HepG2 (cell line): ENCODE results near the gene TMA7B. TPM values are rescaled to one million over a fixed set of nuclear protein-coding genes. Genes with fewer than 3 reads are reported as not detected.

Source experiments
- ATAC-seq: fragments of 200-7000 bp; cut with Tn5 transposase; 3 replicates; pipeline ENCODE4 v1.9.1; 2020; ENCODE audit warnings: mild to moderate bottlenecking, moderate library complexity
- BruUV-seq: library from RNA; stranded (reverse); fragments of 400-500 nt; replicated peaks from 2 replicates; lab custom pipeline; 2021; lab: Mats Ljungman, UMichigan
- CTCF ChIA-PET: fragments of 300-600 bp; formaldehyde crosslinking; extraction: SDS; loops from one replicate; lab custom pipeline; 2021; ENCODE audit warnings: low total read pairs, inconsistent platforms, low intra/inter-chr PET ratio; lab: Yijun Ruan, JAX
- POLR2A ChIA-PET: fragments of 350-600 bp; sonication (Branson Sonifier 250); formaldehyde crosslinking; loops from one replicate; lab custom pipeline; 2020; ENCODE audit warnings: antibody characterized with exemption, inconsistent platforms; lab: Yijun Ruan, JAX
- DNase-seq: peaks from one replicate; pipeline ENCODE4 v3.0.0-alpha.2; 2015; ENCODE audit warnings: low spot score
- FAIRE-seq: peaks from 3 replicates; lab custom pipeline; 2011; peaks lifted over from hg19 to GRCh38; lab: Jason Lieb, UNC
- H2AFZ ChIP-seq: one replicate; pipeline ENCODE4 v1.6.1; 2011; ENCODE audit warnings: low read length, inconsistent platforms
- H3K27ac ChIP-seq: fragments of 300-600 bp; 3 replicates; pipeline ENCODE4 v1.8.0; 2011; ENCODE audit warnings: mixed run types, mild to moderate bottlenecking, mixed read lengths, low read length, inconsistent platforms; ENCODE audit not compliant: insufficient read depth; ENCODE audit errors: extremely low read length
- H3K27me3 ChIP-seq, 2 experiments: fragments of 200-600 bp in 1 of 2; 2 replicates in 1 of 2; 3 replicates in 1 of 2; pipeline versions ENCODE4 v1.6.0 to v1.8.0; 2011; ENCODE audit warnings: low read length in 2 of 2, mild to moderate bottlenecking in 2 of 2, moderate library complexity in 2 of 2, inconsistent platforms in 1 of 2; ENCODE audit not compliant: insufficient read depth in 2 of 2, control insufficient read depth in 1 of 2
- H3K36me3 ChIP-seq, 2 experiments: fragments of 200-600 bp in 1 of 2; replicated peaks in 1 of 2; 2 replicates in 1 of 2; 3 replicates in 1 of 2; pipeline versions ENCODE4 v1.5.1 to v1.8.0; 2011; ENCODE audit warnings: low read length in 2 of 2, inconsistent platforms in 1 of 2; ENCODE audit not compliant: insufficient read depth in 2 of 2, control insufficient read depth in 1 of 2
- H3K4me1 ChIP-seq: 2 replicates; pipeline ENCODE4 v1.5.1; 2012; ENCODE audit warnings: low read length, inconsistent platforms; ENCODE audit not compliant: insufficient read depth
- H3K4me2 ChIP-seq: 2 replicates; pipeline ENCODE4 v1.6.0; 2011; ENCODE audit warnings: low read depth, low read length, inconsistent platforms
- H3K4me3 ChIP-seq, 3 experiments: fragments of 200-600 bp in 1 of 3; sonication (generic), shearing (Covaris generic) in 1 of 3; replicated peaks in 1 of 3; 2 replicates each; pipeline ENCODE4 v1.5.1; 2011 to 2016; ENCODE audit warnings: low read length in 3 of 3, inconsistent platforms in 2 of 3, low read depth in 2 of 3, mild to moderate bottlenecking in 2 of 3, control low read depth in 1 of 3, mixed read lengths in 1 of 3; ENCODE audit not compliant: insufficient read depth in 1 of 3
- H3K79me2 ChIP-seq: one replicate; pipeline ENCODE4 v1.6.1; 2011; ENCODE audit warnings: low read length, inconsistent platforms; ENCODE audit not compliant: insufficient read depth
- H3K9ac ChIP-seq: 2 replicates; pipeline ENCODE4 v1.6.0; 2011; ENCODE audit warnings: mild to moderate bottlenecking, low read depth, low read length, inconsistent platforms; ENCODE audit not compliant: insufficient read depth
- H3K9me3 ChIP-seq: 2 replicates; pipeline ENCODE4 v1.5.1; 2012; ENCODE audit warnings: mild to moderate bottlenecking, low read length
- H4K20me1 ChIP-seq: 2 replicates; pipeline ENCODE4 v1.6.0; 2011; ENCODE audit warnings: inconsistent platforms, mild to moderate bottlenecking, low read length, moderate library complexity; ENCODE audit not compliant: insufficient read depth
- ARHGAP35 ChIP-seq: sonication (generic); formaldehyde crosslinking; IDR thresholded peaks from 2 replicates; pipeline ENCODE4 v1.9.0; 2022; ENCODE audit warnings: mild to moderate bottlenecking, inconsistent platforms, moderate library complexity, missing genetic modification reagents, borderline replicate concordance
- CEBPZ ChIP-seq: IDR thresholded peaks from 2 replicates; pipeline ENCODE4 v1.6.1; 2012; ENCODE audit warnings: low read length, improper control_type of control experiment
- CSRNP2 ChIP-seq: sonication (generic); formaldehyde crosslinking; conservative IDR thresholded peaks from 2 replicates; pipeline ENCODE4 v1.8.0; 2022; ENCODE audit warnings: low read depth, missing genetic modification reagents
- GPN1 ChIP-seq: sonication (generic); formaldehyde crosslinking; IDR thresholded peaks from 2 replicates; pipeline ENCODE4 v1.5.1; 2020; ENCODE audit warnings: missing genetic modification reagents, borderline replicate concordance
- HDAC1 ChIP-seq: sonication (generic); formaldehyde crosslinking; IDR thresholded peaks from 2 replicates; pipeline ENCODE4 v1.5.1; 2020; ENCODE audit warnings: mild to moderate bottlenecking, missing genetic modification reagents
- ISX ChIP-seq: sonication (generic); formaldehyde crosslinking; conservative IDR thresholded peaks from 2 replicates; pipeline ENCODE4 v1.5.0; 2020; ENCODE audit warnings: missing genetic modification reagents
- TCF7L2 ChIP-seq: IDR thresholded peaks from 2 replicates; pipeline ENCODE4 v1.6.1; 2011; ENCODE audit warnings: mild to moderate bottlenecking, low read depth, low read length, moderate library complexity
- ZNF605 ChIP-seq: sonication (generic); formaldehyde crosslinking; IDR thresholded peaks from 2 replicates; pipeline ENCODE4 v1.8.0; 2022; ENCODE audit warnings: mild to moderate bottlenecking, missing genetic modification reagents
- WGBS: methylation state at CpG from one replicate; pipeline ENCODE4 v1.1.6; 2017; ENCODE audit warnings: low lambda C conversion rate; 5-methylcytosine and 5-hydroxymethylcytosine counted together
- in situ Hi-C: cut with HindIII; loops from 2 replicates; pipeline ENCODE4 v1.10.0; 2017; ENCODE audit warnings: low pct_unique_long_range_greater_than_20kb; ENCODE audit not compliant: extremely low pct_ligation_motif_present
- intact Hi-C: fragments of 100-400 bp; cut with micrococcal nuclease; formaldehyde crosslinking; loops from one replicate; pipeline ENCODE4 v1.10.0; 2022; ENCODE audit not compliant: unreplicated experiment
- polyA plus RNA-seq, 8 experiments: library from polyadenylated mRNA; depleted of rRNA in 3 of 8; stranded (reverse) in 7 of 8; unstranded in 1 of 8; fragments of >200 nt; fragmentation: Illumina TruSeq in 4 of 8; extraction: Trizol in 4 of 8; gene quantifications; 2 replicates each; pipeline versions ENCODE4 v1.2.1 to v1.2.3, GENCODE V29; 2011 to 2016; ENCODE audit warnings: low read depth in 4 of 8, missing spikeins in 1 of 8, mixed read lengths in 1 of 8; ENCODE audit not compliant: insufficient read depth in 1 of 8
- total RNA-seq, 5 experiments: library from RNA; depleted of rRNA; stranded (reverse); fragments of >200 nt; fragmentation: Illumina TruSeq; extraction: Trizol; gene quantifications; 2 replicates each; pipeline ENCODE4 v1.2.3, GENCODE V29; 2016; ENCODE audit warnings: low read depth in 1 of 5
- TF ChIP-seq, protein P1 (sequence below): sonication (generic); formaldehyde crosslinking; IDR thresholded peaks from 2 replicates; pipeline ENCODE4 v1.5.1; 2020; ENCODE audit warnings: mild to moderate bottlenecking, moderate library complexity, missing genetic modification reagents
- TF ChIP-seq, protein P2 (sequence below): sonication (generic); formaldehyde crosslinking; IDR thresholded peaks from 2 replicates; pipeline ENCODE4 v1.8.0; 2022; ENCODE audit warnings: mild to moderate bottlenecking, missing genetic modification reagents, moderate library complexity
- TF ChIP-seq, protein P3 (sequence below): sonication (generic); formaldehyde crosslinking; IDR thresholded peaks from 2 replicates; pipeline ENCODE4 v1.9.0; 2021; ENCODE audit warnings: missing genetic modification reagents, borderline replicate concordance
- TF ChIP-seq, protein P4 (sequence below): sonication (generic); formaldehyde crosslinking; IDR thresholded peaks from 2 replicates; pipeline ENCODE4 v1.4.0; 2020; ENCODE audit warnings: missing genetic modification reagents

Gene TMA7B
- total and polyA plus RNA-seq, 2 of the 13 experiments (the other 11 are each of a cell fraction or from before 2014, with no cell fraction given) = not detected

- H4K20me1 ChIP-seq = no peaks in the 10 kb centered on the region
- ChIA-PET CTCF (no interaction called here), POLR2A (no interaction called here)
- H3K79me2 ChIP-seq = no peaks in the 10 kb centered on the region
- ATAC-seq (no peak), DNase-seq (no peak), FAIRE-seq (no peak)
- no peak overlapping the region for H3K27ac ChIP-seq
- no peak overlapping the region for H2AFZ ChIP-seq
- no peak overlapping the region for H3K4me3 ChIP-seq
- BruUV-seq = no TSS peak
- intact Hi-C loops (no loop called here), in situ Hi-C loops (no loop called here)
- H3K36me3 ChIP-seq = no peaks in the 10 kb centered on the region
- WGBS = 38% methylated on average over 5 of the region's 5 CpGs
- no peak overlapping the region for H3K9ac ChIP-seq
- no peaks in the 10 kb centered on the region for H3K9me3 ChIP-seq
- H3K4me2 ChIP-seq = no peak overlapping the region
- no peaks in the 10 kb centered on the region for H3K4me1 ChIP-seq
- H3K27me3 ChIP-seq = peaks cover under 1 to 4% of the 10 kb centered on the region in 2 experiments; a peak in 3 of 5 replicates
- TF ChIP-seq HDAC1 (CRISPR knock-in tag) (no peak), CEBPZ (no peak), ARHGAP35 (CRISPR knock-in tag) (no peak), CSRNP2 (CRISPR knock-in tag) (no peak), TCF7L2 (no peak), ISX (no peak), ZNF605 (no peak), GPN1 (CRISPR knock-in tag) (no peak)
- TF ChIP-seq, protein P1, sequence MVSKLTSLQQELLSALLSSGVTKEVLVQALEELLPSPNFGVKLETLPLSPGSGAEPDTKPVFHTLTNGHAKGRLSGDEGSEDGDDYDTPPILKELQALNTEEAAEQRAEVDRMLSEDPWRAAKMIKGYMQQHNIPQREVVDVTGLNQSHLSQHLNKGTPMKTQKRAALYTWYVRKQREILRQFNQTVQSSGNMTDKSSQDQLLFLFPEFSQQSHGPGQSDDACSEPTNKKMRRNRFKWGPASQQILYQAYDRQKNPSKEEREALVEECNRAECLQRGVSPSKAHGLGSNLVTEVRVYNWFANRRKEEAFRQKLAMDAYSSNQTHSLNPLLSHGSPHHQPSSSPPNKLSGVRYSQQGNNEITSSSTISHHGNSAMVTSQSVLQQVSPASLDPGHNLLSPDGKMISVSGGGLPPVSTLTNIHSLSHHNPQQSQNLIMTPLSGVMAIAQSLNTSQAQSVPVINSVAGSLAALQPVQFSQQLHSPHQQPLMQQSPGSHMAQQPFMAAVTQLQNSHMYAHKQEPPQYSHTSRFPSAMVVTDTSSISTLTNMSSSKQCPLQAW (CRISPR knock-in tag) = no peak
- TF ChIP-seq, protein P2, sequence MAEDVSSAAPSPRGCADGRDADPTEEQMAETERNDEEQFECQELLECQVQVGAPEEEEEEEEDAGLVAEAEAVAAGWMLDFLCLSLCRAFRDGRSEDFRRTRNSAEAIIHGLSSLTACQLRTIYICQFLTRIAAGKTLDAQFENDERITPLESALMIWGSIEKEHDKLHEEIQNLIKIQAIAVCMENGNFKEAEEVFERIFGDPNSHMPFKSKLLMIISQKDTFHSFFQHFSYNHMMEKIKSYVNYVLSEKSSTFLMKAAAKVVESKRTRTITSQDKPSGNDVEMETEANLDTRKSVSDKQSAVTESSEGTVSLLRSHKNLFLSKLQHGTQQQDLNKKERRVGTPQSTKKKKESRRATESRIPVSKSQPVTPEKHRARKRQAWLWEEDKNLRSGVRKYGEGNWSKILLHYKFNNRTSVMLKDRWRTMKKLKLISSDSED (CRISPR knock-in tag) = no peak
- TF ChIP-seq, protein P3, sequence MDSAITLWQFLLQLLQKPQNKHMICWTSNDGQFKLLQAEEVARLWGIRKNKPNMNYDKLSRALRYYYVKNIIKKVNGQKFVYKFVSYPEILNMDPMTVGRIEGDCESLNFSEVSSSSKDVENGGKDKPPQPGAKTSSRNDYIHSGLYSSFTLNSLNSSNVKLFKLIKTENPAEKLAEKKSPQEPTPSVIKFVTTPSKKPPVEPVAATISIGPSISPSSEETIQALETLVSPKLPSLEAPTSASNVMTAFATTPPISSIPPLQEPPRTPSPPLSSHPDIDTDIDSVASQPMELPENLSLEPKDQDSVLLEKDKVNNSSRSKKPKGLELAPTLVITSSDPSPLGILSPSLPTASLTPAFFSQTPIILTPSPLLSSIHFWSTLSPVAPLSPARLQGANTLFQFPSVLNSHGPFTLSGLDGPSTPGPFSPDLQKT (CRISPR knock-in tag) = no peak
- TF ChIP-seq, protein P4, sequence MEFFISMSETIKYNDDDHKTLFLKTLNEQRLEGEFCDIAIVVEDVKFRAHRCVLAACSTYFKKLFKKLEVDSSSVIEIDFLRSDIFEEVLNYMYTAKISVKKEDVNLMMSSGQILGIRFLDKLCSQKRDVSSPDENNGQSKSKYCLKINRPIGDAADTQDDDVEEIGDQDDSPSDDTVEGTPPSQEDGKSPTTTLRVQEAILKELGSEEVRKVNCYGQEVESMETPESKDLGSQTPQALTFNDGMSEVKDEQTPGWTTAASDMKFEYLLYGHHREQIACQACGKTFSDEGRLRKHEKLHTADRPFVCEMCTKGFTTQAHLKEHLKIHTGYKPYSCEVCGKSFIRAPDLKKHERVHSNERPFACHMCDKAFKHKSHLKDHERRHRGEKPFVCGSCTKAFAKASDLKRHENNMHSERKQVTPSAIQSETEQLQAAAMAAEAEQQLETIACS (CRISPR knock-in tag) = no peak
Measured at GRCh38 chr22:39979458-39979857, 19.3 kb downstream of the TMA7B start.
